Aortic smooth muscle cell (primary cell): ENCODE results near the gene PRAMEF4. TPM values are rescaled to one million over a fixed set of nuclear protein-coding genes. Genes with fewer than 3 reads are reported as not detected.

Experiments
- total RNA-seq: library from RNA; depleted of rRNA; stranded (reverse); fragments of >200 nt; gene quantifications from 2 replicates; pipeline ENCODE4 v1.2.3, GENCODE V29; 2014

Gene PRAMEF4
- total RNA-seq: not detected in 2 replicates

DNA sequence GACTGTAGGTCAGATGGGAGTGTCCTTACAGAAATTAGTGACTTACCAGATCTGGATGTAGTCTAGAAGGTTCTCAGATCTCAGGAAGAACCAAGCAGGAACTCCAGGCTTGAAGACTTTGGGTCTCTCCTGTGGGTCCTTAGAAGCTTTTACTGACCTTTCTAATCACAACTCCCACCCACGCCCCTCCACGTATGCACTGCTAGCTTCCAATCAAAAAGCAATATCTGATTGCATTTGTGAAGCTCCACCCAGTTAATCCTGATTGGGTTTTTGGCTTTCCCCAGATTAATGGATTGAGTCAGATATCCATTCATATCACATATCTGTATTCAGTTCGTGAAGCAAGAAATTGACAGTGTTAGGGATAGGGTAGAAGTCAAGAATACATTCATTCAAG is at the start of gene PRAMEF4:
PRAMEF4 (minus strand) TSS at position 101 of the 400 bp plus-strand sequence. CDS start 2,807 bp downstream, outside the sequence.

DNA sequence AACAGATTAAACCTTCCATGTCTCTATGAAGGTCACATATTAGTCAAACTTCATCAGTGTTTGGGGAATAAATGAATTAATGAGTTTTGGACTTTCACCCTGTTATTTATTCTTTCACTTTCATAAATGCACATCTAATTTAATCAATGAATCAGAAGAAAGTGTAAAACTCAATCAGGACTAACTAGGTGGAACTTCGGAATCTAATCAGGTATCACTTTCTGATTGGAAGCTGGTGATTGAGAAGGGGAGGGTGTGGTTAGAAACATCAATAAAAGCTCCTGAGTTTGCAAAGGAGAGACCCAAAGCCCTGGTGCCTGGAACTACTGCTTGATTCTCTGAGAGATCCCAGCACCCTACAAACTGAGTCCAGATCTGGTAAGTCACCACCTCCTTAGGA is 30.3 kb upstream of the PRAMEF4 start, which contains the start of gene PRAMEF7:
PRAMEF7 (plus strand) TSS at position 301 of the 400 bp plus-strand sequence. CDS start 1,083 bp downstream, outside the sequence.

DNA sequence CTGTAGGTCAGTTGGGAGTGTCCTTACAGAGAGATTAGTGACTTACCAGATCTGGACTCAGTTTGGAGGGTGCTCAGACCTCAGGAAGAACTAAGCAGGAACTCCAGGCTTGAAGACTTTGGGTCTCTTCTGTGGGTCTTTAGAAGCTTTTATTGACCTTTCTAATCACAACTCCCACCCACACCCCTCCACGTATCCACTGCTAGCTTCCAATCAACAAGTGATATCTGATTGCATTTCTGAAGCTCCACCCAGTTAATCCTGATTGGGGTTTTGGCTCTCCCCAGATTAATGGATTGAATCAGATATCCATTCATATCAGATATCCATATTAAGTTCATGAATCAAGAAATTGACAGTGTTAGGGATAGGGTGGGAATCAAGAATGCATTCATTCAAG is 12.2 kb upstream of the PRAMEF4 start, which contains the start of gene PRAMEF10:
PRAMEF10 (minus strand) TSS at position 101 of the 400 bp plus-strand sequence. CDS start 2,423 bp downstream, outside the sequence.

DNA sequence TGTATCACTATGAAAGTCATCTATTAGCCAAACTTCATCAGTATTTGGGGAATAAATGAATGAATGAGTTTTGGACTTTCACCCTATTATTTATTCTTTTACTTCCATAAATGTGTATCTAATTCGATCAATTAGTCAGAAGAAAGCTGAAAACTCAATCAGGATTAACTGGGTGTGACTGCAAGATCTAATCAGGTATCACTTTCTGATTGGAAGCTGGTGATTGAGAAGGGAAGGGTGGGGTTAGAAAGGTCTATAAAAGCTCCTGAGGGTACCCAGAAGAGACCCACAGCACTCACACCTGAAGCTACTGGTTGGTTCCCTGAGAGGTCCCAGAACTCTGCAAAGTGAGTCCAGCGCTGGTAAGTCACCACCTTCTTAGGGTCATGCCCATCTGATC is 29.2 kb downstream of the PRAMEF4 start, which contains the start of gene PRAMEF2:
PRAMEF2 (plus strand) TSS at position 301 of the 400 bp plus-strand sequence. CDS start 1,924 bp downstream, outside the sequence.

DNA sequence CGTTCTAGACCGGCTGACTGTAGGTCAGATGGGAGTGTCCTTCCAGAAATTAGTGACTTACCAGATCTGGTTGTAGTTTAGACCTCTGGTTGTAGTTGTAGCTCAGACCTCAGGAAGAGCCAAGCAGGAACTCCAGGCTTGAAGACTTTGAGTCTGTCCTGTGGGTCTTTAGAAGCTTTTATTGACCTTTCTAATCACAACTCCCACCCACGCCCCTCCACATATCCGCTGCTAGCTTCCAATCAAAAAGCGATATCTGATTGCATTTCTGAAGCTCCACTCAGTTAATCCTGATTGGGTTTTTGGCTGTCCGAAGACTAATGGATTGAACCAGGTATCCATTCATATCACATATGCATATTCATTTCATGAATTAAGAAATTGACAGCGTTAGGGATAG is 37.4 kb downstream of the PRAMEF4 start, which contains the start of gene HNRNPCL1:
HNRNPCL1 (minus strand) TSS at position 101 of the 400 bp plus-strand sequence. CDS start 431 bp downstream, outside the sequence.

DNA sequence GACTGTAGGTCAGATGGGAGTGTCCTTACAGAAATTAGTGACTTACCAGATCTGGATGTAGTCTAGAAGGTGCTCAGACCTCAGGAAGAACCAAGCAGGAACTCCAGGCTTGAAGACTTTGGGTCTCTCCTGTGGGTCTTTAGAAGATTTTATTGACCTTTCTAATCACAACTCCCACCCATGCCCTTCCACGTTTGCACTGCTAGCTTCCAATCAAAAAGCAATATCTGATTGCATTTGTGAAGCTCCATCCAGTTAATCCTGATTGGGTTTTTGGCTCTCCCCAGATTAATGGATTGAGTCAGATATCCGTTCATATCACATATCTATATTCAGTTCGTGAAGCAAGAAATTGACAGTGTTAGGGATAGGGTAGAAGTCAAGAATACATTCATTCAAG is 54.7 kb downstream of the PRAMEF4 start, which contains the start of gene PRAMEF11:
PRAMEF11 (minus strand) TSS at position 101 of the 400 bp plus-strand sequence. CDS start 2,621 bp downstream, outside the sequence.

Other genes starting within 250 kb of the PRAMEF4 start
- not detected in 2 replicates for gene AADACL4, start 242.1 kb downstream of the PRAMEF4 start, total RNA-seq
- not detected in 2 replicates for gene AADACL3, start 170.1 kb downstream of the PRAMEF4 start, total RNA-seq
- gene CFAP107, start 140.0 kb downstream of the PRAMEF4 start, total RNA-seq: not detected in 2 replicates
- gene PRAMEF12, start 112.5 kb downstream of the PRAMEF4 start, total RNA-seq: not detected in 2 replicates
- not detected in 2 replicates for gene PRAMEF1, start 94.8 kb downstream of the PRAMEF4 start, total RNA-seq
- not detected in 2 replicates for gene PRAMEF11, start 54.8 kb downstream of the PRAMEF4 start, total RNA-seq
- not detected in 2 replicates for gene HNRNPCL1, start 37.5 kb downstream of the PRAMEF4 start, total RNA-seq
- not detected in 2 replicates for gene PRAMEF2, start 29.1 kb downstream of the PRAMEF4 start, total RNA-seq
- not detected in 2 replicates for gene PRAMEF10, start 12.1 kb upstream of the PRAMEF4 start, total RNA-seq
- gene PRAMEF7, start 30.4 kb upstream of the PRAMEF4 start, total RNA-seq: not detected in 2 replicates
- not detected in 2 replicates for gene PRAMEF6, start 61.4 kb upstream of the PRAMEF4 start, total RNA-seq
- gene PRAMEF27, start 170.4 kb upstream of the PRAMEF4 start, total RNA-seq: not detected in 2 replicates
- not detected in 2 replicates for gene HNRNPCL3, start 174.6 kb upstream of the PRAMEF4 start, total RNA-seq
- gene PRAMEF25, start 184.6 kb upstream of the PRAMEF4 start, total RNA-seq: not detected in 2 replicates
- not detected in 2 replicates for gene HNRNPCL2, start 230.7 kb upstream of the PRAMEF4 start, total RNA-seq